Trophoblast cell (in vitro differentiated cells and primary cell): ENCODE measurements around the gene FSTL5.

ENCODE experiments used
- DNase-seq, 2 donors: peaks; one replicate each; pipeline ENCODE4 v3.0.0-alpha.2; 2016
- H2AFZ ChIP-seq: 2 replicates; pipeline ENCODE4 v1.6.1; 2013; ENCODE audit warnings: low read length, moderate library complexity, mild to moderate bottlenecking; ENCODE audit not compliant: insufficient read depth, poor library complexity
- H2AK5ac ChIP-seq: 2 replicates; pipeline ENCODE4 v1.6.1; 2013; ENCODE audit warnings: mild to moderate bottlenecking, low read length
- H2BK120ac ChIP-seq: 2 replicates; pipeline ENCODE4 v1.6.1; 2013; ENCODE audit warnings: low read length, mild to moderate bottlenecking, moderate library complexity; ENCODE audit not compliant: insufficient read depth, poor library complexity
- H2BK12ac ChIP-seq: 2 replicates; pipeline ENCODE4 v1.6.1; 2013; ENCODE audit warnings: mild to moderate bottlenecking, low read length, moderate library complexity
- H2BK5ac ChIP-seq: 2 replicates; pipeline ENCODE4 v1.6.1; 2013; ENCODE audit warnings: low read length, low read depth, moderate library complexity, mild to moderate bottlenecking; ENCODE audit not compliant: poor library complexity
- H3K14ac ChIP-seq: 2 replicates; pipeline ENCODE4 v1.6.1; 2013; ENCODE audit warnings: mild to moderate bottlenecking, low read length
- H3K18ac ChIP-seq: 2 replicates; pipeline ENCODE4 v1.6.1; 2013; ENCODE audit warnings: mild to moderate bottlenecking, low read length
- H3K23ac ChIP-seq: 2 replicates; pipeline ENCODE4 v1.6.1; 2013; ENCODE audit warnings: low read length
- H3K27ac ChIP-seq: 2 replicates; pipeline ENCODE4 v1.5.1; 2013; ENCODE audit warnings: low read depth, mild to moderate bottlenecking, inconsistent platforms, low read length, moderate library complexity
- H3K27me3 ChIP-seq: 2 replicates; pipeline ENCODE4 v1.6.1; 2013; ENCODE audit warnings: inconsistent platforms, mild to moderate bottlenecking, low read length, moderate library complexity; ENCODE audit not compliant: insufficient read depth
- H3K36me3 ChIP-seq, 2 experiments: 1 replicate in 1 of 2; 2 replicates in 1 of 2; pipeline ENCODE4 v1.6.1; 2013; ENCODE audit warnings: low read length in 2 of 2, mild to moderate bottlenecking in 2 of 2, moderate library complexity in 1 of 2; ENCODE audit not compliant: insufficient read depth in 2 of 2, control insufficient read depth in 1 of 2
- H3K4ac ChIP-seq: 2 replicates; pipeline ENCODE4 v1.6.1; 2013; ENCODE audit warnings: low read depth, mild to moderate bottlenecking, low read length, moderate library complexity
- H3K4me1 ChIP-seq, 2 experiments: 1 replicate in 1 of 2; 2 replicates in 1 of 2; pipeline ENCODE4 v1.6.1; 2013; ENCODE audit warnings: low read length in 2 of 2, mild to moderate bottlenecking in 2 of 2, moderate library complexity in 1 of 2; ENCODE audit not compliant: insufficient read depth in 2 of 2, control insufficient read depth in 1 of 2
- H3K4me2 ChIP-seq: 2 replicates; pipeline ENCODE4 v1.6.1; 2013; ENCODE audit warnings: inconsistent platforms, mild to moderate bottlenecking, low read length, moderate library complexity
- H3K4me3 ChIP-seq: 2 replicates; pipeline ENCODE4 v1.5.1; 2013; ENCODE audit warnings: mild to moderate bottlenecking, low read depth, low read length, inconsistent platforms
- H3K79me1 ChIP-seq: one replicate; pipeline ENCODE4 v1.6.1; 2013; ENCODE audit warnings: low read length
- H3K79me2 ChIP-seq: 2 replicates; pipeline ENCODE4 v1.6.1; 2013; ENCODE audit warnings: low read length, mild to moderate bottlenecking; ENCODE audit not compliant: control insufficient read depth, insufficient read depth, poor library complexity
- H3K9ac ChIP-seq: 2 replicates; pipeline ENCODE4 v1.6.1; 2013; ENCODE audit warnings: mild to moderate bottlenecking, low read length
- H3K9me3 ChIP-seq: 2 replicates; pipeline ENCODE4 v1.6.1; 2013; ENCODE audit warnings: low read depth, mild to moderate bottlenecking, control low read depth, inconsistent platforms, low read length; ENCODE audit not compliant: insufficient read depth
- H4K12ac ChIP-seq: 2 replicates; pipeline ENCODE4 v1.6.1; 2013; ENCODE audit warnings: low read depth, mild to moderate bottlenecking, low read length, moderate library complexity
- H4K8ac ChIP-seq: 2 replicates; pipeline ENCODE4 v1.6.1; 2013; ENCODE audit warnings: low read depth, mild to moderate bottlenecking, low read length, moderate library complexity
- H4K91ac ChIP-seq: one replicate; pipeline ENCODE4 v1.6.1; 2013; ENCODE audit warnings: low read depth, mild to moderate bottlenecking, low read length, moderate library complexity
- WGBS: extraction: QIAGEN DNeasy Blood & Tissue Kit; methylation state at CpG from one replicate; pipeline ENCODE4 v1.1.7; 2013; ENCODE audit warnings: missing lambda C conversion rate; ENCODE audit not compliant: insufficient read length, insufficient coverage; ENCODE audit errors: extremely low coverage; 5-methylcytosine and 5-hydroxymethylcytosine counted together

Gene FSTL5

DNA sequence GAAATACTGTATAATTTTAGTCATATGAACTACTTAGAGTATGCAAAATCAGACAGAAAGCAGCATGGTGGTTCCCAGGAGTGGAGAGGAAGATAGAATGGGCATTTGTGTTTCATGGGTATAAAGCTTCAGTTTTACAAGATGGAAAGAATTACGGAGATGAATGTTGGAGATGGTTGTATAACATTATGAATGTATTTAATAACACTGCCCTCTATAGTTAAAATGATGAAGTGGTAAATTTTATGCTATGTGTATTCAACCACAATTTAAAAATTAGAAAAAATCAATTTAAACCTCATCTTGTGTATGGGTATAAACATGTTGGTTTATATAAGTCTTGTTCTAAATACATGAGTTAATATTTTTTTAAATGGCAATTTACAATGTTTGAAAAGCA is 521.1 kb downstream of the FSTL5 start:
- no peaks in the 10 kb centered on the region for H3K79me2 ChIP-seq
- no peak overlapping the region for H4K91ac ChIP-seq
- DNase-seq: no peak
- H3K18ac ChIP-seq: no peak overlapping the region
- no peaks in the 10 kb centered on the region for H3K36me3 ChIP-seq
- H3K4me1 ChIP-seq: no peaks in the 10 kb centered on the region
- no peak overlapping the region for H3K23ac ChIP-seq
- no peak overlapping the region for H2AFZ ChIP-seq
- no peaks in the 10 kb centered on the region for H3K79me1 ChIP-seq
- no peak overlapping the region for H2BK120ac ChIP-seq
- H3K9ac ChIP-seq: no peak overlapping the region
- H2AK5ac ChIP-seq: no peak overlapping the region
- H3K27ac ChIP-seq: no peak overlapping the region
- H3K4me3 ChIP-seq: no peak overlapping the region
- no peak overlapping the region for H4K8ac ChIP-seq
- H3K9me3 ChIP-seq: peaks cover 2% of the 10 kb centered on the region
- no peak overlapping the region for H2BK12ac ChIP-seq
- H3K14ac ChIP-seq: no peak overlapping the region
- no CpG with 5 or more reads among the region's 1 CpG for whole genome bisulfite sequencing
- H4K12ac ChIP-seq: no peak overlapping the region
- H3K27me3 ChIP-seq: no peaks in the 10 kb centered on the region
- H2BK5ac ChIP-seq: no peak overlapping the region
- H3K4me2 ChIP-seq: no peak overlapping the region
- no peak overlapping the region for H3K4ac ChIP-seq

DNA sequence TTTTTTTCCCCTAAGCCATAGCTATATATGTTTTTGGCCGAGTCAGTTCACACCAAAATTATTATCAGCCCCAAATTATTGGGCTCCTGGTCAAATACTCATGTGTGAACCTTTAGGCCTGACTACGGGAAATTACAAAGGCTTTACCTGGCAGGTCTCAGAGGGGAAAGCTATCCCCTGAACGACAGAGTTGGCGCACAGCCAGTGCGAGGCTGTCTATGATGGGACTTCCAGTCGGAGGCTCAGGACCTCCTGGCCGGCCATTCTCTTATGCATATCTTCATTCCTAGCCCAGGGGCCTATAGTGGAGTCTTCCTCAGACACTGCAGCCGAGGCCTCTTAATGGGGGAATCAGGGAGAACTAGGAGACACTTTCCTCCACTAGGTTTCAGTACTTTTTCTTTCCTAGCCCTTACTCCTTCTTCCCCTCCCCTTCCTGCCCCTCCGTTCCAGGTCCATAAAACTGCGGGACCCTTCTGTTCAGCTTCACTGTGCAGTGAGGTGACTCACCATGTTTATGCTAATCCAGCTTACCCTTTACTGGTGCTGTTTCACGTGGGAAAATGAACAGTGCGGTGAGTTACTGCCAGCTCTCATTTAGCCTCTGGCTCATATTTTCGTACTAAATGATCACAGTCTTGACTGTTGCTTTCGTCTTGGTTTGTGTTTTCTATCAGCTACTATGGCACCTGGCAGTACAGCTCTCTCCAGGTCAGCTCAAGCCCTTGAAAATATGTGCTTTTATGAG is 533.9 kb downstream of the FSTL5 start:
- no peak overlapping the region for H3K4ac ChIP-seq
- H3K27ac ChIP-seq: peak overlapping the region; percentile 17
- no peaks in the 10 kb centered on the region for H3K9me3 ChIP-seq
- no peak overlapping the region for H3K9ac ChIP-seq
- H3K4me1 ChIP-seq: no peaks in the 10 kb centered on the region
- H3K4me2 ChIP-seq: peak overlapping the region; percentile 13
- H4K8ac ChIP-seq: no peak overlapping the region
- H3K18ac ChIP-seq: no peak overlapping the region
- H2BK12ac ChIP-seq: no peak overlapping the region
- peak overlapping the region; percentile 22 for H2BK5ac ChIP-seq
- no peaks in the 10 kb centered on the region for H3K79me2 ChIP-seq
- H3K14ac ChIP-seq: no peak overlapping the region
- no peaks in the 10 kb centered on the region for H3K36me3 ChIP-seq
- H3K4me3 ChIP-seq: no peak overlapping the region
- H3K27me3 ChIP-seq: no peaks in the 10 kb centered on the region
- no peak overlapping the region for H2AK5ac ChIP-seq
- H3K23ac ChIP-seq: no peak overlapping the region
- no peaks in the 10 kb centered on the region for H3K79me1 ChIP-seq
- H2AFZ ChIP-seq: no peak overlapping the region
- H4K12ac ChIP-seq: no peak overlapping the region
- no CpG with 5 or more reads among the region's 14 CpGs for WGBS
- H4K91ac ChIP-seq: no peak overlapping the region
- H2BK120ac ChIP-seq: no peak overlapping the region
- no peak for DNase-seq

DNA sequence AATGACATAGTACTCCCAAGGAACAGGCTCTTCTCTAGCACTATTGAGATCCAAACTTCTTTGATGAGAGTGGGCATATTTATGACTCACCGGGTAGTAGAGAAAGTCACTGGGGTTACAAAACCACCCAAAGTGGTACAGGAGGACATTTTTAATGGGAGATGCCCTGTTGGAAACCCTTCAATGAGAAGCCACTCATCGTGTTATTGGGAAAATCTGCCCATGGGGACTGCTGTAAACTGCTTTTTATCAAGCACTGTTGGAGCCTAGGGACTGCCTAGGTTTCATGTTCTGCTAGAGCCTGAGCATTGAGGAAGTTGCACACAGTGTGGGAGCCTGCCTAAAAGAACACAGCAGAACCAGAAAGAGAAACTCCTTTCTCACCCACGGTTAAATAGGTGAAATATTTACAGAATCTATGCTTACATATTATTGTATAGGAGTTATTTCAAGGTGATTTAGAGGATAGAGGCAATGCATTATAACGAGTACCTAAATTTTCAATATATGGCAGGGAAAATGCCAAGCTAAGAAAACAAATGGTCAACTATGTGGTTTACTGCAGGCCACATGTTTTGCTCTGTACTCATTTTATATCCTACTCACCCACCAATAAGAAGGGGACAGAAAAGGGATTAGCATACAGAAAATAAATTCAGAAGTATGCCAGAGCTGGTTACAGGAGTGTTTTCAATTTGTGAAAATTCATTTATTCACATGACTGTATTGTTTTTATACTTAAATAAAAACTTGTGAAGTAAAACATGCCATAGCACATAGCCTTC is 559.1 kb downstream of the FSTL5 start:
- Histone ChIP-seq H3K27me3 (no peaks in the 10 kb centered on the region), H3K27ac (no peak overlapping the region), H2BK120ac (no peak overlapping the region), H3K4ac (no peak overlapping the region), H3K9ac (no peak overlapping the region), H3K14ac (no peak overlapping the region), H4K8ac (no peak overlapping the region), H3K79me1 (no peaks in the 10 kb centered on the region), H3K4me3 (no peak overlapping the region), H4K12ac (no peak overlapping the region), H2AFZ (no peak overlapping the region), H2BK5ac (no peak overlapping the region), H3K79me2 (no peaks in the 10 kb centered on the region), H4K91ac (no peak overlapping the region), H2BK12ac (no peak overlapping the region), H3K23ac (no peak overlapping the region), H3K9me3 (no peaks in the 10 kb centered on the region), H3K36me3 (no peaks in the 10 kb centered on the region), H3K4me2 (no peak overlapping the region), H2AK5ac (no peak overlapping the region), H3K4me1 (no peaks in the 10 kb centered on the region), H3K18ac (no peak overlapping the region)
- no CpG with 5 or more reads among the region's 4 CpGs for WGBS
- DNase-seq: no peak

DNA sequence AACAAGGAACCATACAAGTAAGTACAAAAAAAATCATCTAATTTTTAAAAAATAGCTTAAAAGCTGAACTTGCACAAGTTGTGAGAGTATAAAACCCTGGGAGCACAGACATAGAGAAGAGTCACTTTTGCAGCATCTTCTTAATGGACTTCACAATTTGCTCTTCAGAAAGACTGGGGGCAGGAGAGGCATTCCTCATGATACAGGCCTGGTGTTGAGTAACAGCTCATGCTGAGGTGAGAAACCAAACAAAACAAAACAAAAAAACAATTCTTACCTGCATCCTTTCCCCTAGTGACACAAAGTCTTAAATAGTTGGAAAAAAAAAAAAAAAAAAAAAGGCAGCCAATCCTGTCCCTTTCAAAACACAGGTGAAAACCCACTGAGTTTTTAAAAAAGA is 562.8 kb downstream of the FSTL5 start:
- Histone ChIP-seq H3K14ac (no peak overlapping the region), H3K36me3 (no peaks in the 10 kb centered on the region), H3K4me3 (no peak overlapping the region), H3K27me3 (no peaks in the 10 kb centered on the region), H4K91ac (no peak overlapping the region), H3K4me2 (no peak overlapping the region), H2AK5ac (no peak overlapping the region), H3K27ac (no peak overlapping the region), H4K12ac (no peak overlapping the region), H3K23ac (no peak overlapping the region), H3K79me2 (no peaks in the 10 kb centered on the region), H2BK120ac (no peak overlapping the region), H2BK12ac (no peak overlapping the region), H2BK5ac (no peak overlapping the region), H3K9me3 (no peaks in the 10 kb centered on the region), H2AFZ (no peak overlapping the region), H3K4me1 (no peaks in the 10 kb centered on the region), H3K9ac (no peak overlapping the region), H3K18ac (no peak overlapping the region), H3K4ac (no peak overlapping the region), H3K79me1 (no peaks in the 10 kb centered on the region), H4K8ac (no peak overlapping the region)
- no peak for DNase-seq
